ENCODE results near the gene GYS1.

The GYS1 gene

DNA sequence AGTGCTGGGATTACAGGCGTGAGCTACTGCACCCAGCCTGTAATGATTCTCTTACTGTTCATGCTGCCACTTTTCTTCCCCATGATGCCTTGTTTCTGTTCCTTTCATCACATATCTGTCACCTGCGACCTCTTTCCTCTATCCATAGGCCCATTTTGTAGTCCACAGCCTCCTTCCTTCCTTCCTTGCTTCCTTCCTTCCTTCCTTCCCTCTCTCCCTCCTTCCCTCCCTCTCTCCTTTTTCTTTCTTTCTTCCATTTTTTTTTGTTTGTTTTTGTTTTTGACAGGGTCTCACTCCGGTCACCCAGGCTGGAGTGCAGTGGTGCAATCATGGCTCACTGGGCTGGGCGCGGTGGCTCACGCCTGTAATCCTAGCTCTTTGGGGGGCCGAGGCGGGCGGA lies 4.2 kb downstream of the GYS1 start:
- no peak for DNase-seq (ENCODE audit: low spot score)

DNA sequence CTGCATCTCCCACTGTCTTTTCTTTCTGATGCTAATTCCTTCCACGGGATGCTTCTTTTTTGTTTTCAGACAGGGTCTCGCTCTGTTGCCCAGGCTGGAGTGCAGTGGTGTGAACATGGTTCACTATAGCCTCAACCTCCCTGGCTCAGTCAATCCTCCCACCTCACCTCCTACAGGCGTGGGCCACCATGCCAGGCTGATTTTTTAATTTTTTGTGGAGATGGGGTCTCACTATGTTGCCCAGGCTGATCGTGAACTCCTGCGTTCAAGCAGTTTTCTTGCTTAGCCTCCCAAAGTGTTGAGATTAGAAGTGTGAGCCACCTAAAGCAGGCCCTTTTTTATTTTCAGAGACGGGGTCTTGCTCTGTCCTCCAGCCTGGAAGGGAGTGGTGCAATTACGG lies 4.8 kb downstream of the GYS1 start:
- DNase-seq (ENCODE audit: low spot score) = no peak

DNA sequence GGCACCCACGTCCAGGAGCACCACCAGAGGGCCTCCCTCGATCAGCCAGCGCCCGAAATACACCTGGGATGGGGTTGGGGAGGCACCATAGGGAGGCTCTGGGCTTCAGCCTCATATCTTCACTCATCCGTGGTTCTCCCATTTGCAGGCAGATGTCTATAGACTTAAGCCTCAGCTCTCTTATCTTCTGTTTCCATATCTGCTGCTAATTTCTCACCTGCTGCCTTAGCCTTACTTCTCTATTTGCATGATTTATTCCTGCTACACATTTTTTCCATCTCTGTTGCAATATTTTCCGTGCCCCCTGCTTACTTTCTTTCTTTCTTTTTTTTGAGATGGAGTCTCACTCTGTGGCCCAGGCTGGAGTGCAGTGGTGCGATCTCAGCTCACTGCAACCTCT lies 5.8 kb downstream of the GYS1 start:
- DNase-seq (ENCODE audit: low spot score) = no peak

DNA sequence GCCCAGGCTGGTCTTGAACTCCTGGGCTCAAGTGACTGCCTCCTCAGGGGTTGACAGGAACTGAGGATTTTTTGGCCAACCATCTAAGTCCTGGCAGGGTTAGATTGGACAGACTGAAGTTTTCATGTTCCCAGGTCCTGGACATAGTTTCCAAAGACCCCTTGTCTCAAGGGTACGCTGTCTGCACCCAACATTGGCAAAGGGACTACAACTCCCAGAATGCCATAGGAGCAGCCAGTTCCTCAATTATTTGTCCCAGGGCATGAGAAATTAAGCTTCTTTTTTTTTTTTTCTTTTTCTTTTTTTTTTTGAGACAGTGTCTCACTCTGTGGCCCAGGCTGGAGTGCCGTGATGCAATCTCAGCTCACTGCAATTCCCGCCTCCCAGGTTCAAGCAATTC lies 6.9 kb downstream of the GYS1 start:
- DNase-seq (ENCODE audit: low spot score) = no peak

DNA sequence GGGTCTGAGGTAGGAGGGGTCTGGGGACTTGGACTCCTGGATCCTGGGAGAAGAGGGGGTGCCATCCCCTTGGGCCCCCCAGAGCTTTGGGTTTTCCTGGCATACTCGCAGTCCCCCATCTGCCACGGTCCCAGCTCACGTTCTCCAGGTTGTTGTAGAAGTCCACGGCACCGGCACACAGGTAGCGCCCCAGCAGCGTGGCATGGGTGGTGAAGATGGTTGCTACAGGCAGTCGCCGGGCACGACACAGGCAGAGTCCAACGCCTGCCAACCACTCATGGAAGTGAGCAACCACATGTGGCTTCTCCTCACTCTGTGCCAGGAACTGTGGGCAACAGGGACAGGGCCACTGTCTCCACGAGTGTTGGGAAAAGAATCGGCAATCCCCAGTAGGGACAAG lies 7.4 kb downstream of the GYS1 start:
- DNase-seq (ENCODE audit: low spot score) = no peak

DNA sequence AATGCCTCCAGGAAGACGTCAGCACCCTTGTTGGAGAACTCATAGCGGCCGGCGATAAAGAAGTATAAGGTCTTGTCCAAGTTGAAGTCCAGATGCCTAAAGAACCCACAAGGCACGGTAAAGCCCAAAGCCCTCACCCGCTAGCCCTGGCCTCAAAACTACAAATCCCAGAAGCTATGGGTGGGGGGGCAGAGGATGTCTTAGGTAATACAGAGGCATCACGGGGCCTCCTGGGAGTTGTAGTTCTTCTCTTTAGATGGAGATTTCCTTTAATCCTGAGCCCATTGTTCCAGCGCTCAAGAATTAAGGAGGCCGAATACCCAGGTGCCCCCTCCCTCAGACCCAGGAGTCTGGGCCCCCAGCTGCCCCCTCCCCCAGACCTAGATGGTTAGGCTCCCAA lies 10.8 kb downstream of the GYS1 start:
- DNase-seq (ENCODE audit: low spot score) = no peak

DNA sequence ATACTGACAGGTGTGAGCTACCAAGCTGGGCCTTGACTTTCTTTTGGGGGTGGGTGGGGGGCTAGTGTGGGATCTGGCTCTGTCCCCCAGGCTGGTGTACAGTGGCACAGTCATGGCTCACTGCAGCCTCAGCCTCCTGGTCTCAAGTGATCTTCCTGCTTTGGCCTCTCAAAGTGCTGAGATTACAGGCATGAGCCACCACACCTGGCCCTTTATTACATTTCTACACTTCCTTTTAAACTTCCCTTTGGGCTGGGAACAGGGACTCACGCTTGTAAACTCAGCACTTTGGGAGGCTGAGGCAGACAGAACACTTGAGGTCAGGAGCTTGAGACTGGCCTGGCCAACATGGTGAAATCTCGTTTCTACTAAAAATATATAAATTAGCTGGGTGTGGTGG lies 16.0 kb downstream of the GYS1 start:
- DNase-seq (ENCODE audit: low spot score) = no peak

DNA sequence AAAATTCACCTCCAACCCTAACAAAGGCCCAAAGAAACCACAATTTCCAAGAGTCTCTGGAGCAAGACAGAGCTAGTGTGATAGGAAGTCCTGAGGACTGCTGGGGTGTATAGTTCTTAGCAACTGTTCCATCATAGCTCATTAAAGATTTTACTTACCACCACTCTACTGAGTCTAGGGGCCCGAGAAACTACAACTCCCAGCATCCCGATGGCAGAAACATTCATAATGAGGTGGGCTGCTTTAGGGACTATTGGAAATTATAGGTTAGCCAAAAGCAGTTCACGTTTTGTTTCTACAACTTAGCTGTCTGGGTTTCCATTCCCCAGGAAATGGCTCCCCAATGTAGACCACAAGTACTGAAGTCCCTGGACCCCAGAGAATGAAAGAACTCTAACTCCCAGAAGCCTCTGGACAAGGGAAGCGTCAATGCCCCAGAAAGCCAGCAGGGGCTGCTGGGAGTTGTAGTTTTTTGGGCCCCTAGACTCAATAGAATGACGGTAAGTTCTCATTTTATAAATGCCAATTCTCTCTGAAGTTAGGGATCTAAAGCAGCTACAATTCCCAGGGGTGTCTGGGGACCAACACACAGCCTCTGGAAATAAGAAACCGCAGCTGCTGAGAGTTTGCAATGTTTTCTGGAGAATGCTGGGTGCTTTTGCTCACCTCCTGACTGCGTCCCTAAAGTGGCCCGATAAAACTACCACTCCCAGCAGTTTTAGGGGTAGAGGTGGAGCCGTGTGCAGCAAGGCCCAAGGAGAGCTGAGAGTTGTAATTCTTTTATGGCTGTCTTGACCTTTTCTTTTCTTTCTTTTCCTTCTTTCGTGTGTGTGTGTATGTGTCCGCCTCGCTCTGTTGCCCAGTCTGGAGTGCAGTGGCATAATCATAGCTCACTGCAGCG lies 16.9 kb downstream of the GYS1 start:
- no peak for DNase-seq (ENCODE audit: low spot score)

DNA sequence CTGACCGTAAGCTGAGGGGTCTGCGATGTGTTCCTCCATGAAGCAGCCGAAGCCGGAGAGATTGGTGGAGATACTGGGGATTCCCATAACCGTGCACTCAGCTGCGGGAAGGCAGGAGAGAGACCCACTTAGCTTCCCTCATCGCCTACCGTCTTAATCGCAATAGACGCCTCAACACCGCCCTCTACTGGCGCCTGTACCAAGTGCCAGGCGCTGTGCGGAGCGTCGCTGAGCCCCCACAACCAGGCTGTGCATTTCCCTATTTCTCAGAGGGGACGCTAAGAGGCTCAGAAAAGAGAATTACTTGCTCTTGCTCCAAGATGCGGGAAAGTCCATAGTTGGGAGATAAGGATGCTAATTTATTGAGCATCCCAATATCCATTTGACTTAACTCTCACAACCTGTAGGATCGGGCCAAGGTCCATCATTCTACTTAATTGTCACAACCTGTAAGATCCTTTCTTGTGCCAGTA lies 22.1 kb downstream of the GYS1 start:
- peak; percentile 81 for DNase-seq (ENCODE audit: low spot score)

DNA sequence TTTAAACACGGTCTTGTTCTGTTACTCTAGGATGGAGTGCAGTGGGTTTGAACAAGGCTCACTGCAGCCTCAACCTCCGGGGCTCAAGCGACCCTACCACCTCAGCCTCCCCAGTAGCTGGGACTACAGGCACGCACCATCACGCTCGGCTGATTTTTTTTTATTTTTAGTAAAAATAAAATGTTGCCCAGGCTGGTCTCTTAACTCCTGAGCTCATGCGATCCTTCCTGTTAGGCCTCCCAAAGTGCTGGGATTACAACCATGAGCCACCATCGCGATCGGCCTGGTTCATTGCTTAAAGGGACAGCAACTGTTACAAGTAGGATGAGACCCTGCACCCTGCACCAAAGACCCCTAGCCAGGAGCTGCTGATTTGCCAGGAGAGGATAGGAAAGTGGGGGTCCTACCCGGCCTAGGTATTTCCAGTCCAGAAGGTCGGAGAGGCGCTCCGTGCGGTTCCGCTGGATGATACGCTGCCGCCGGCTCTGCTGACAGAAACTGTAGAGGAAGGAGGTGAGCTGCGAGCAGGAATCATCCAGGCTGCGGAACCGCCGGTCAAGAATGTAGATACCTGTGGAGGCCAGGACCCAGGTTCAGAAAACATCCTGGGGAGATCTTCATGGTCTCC lies 22.9 kb downstream of the GYS1 start:
- no peak for DNase-seq (ENCODE audit: low spot score)

DNA sequence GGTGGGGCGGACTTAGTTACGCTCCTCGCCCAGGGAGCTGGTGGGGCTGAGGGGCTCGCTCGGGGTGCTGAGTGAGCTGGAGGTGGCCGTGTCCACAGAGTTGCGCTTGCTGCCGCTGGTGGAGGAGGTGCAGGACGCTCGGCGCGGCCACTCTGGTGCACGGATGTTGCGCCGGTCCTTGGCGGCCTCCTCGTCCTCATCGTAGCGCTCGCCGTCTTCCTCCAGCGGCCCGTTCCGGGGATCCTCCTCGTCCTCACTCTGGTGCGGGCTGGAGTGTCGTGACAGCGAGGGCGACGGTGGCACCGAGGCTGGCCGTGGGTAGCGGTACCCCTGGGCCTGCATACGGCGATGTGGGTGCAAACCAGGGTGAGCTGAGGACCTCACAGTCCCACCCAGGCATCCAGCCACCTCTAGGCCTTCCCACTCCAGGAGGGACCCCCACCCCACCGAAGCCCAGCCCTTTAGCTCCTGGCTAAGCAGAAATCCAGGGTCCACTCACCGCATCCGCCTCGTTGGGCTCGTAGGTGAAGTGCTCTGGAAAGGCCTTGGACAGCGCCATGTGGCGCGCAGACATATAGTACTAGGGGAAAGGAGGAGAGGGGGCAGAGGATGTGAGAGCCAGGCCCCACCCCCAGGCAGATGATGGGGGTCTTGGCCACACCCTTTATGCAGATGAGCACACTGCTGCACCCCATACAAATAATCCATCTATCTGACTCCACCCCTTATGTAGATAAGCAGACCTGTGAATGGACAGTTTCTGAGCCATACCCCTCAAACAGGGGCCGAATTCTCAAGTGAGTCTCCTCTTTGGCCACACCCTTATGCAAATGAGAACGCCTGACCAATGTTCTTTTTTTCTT lies 23.6 kb downstream of the GYS1 start:
- no peak for DNase-seq (ENCODE audit: low spot score)

DNA sequence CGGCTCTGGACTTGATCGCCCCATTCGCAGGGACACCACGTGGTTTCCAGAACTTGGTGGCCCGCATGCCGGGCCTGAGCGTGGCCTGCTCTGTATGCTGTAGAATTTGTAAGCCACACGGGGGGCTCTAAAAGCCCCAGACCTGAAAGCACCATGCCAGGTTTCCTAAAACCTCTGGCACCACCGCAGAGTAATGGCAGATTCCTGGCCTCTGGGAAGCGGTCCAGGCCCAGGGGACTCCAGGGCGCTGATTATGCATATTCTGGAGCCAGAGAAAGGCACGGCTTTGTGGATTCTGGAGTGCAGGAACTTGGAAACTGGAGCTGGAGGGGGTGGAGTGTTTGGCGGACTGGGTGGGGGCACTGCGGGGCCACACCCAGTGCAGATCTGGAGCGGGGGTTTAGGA lies 24.3 kb downstream of the GYS1 start:
- no peak for DNase-seq (ENCODE audit: low spot score)

DNA sequence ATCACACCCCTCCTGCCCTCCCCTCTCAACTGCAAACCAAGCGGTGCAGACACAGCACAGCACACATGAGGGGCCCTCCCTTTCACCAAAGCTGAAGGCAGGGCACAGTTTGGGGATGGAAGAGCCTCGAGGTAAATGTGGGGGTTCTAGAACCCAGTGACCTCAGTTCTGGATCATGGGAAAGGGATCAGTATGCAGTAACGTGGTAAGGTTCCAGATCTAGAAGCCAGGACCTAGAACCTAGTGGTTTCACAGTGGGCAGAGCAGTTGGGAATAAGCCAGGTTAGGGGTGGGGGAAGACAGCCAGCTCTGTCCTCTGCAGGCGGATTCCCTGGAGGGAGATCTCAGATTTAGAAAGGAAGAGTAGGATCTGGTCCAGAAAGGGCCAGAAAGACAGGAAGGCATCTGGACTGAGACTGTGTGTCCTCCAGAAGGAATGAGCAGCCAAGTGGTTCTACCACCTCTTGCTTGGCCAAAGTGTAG lies 24.9 kb downstream of the GYS1 start:
- no peak for DNase-seq (ENCODE audit: low spot score)

DNA sequence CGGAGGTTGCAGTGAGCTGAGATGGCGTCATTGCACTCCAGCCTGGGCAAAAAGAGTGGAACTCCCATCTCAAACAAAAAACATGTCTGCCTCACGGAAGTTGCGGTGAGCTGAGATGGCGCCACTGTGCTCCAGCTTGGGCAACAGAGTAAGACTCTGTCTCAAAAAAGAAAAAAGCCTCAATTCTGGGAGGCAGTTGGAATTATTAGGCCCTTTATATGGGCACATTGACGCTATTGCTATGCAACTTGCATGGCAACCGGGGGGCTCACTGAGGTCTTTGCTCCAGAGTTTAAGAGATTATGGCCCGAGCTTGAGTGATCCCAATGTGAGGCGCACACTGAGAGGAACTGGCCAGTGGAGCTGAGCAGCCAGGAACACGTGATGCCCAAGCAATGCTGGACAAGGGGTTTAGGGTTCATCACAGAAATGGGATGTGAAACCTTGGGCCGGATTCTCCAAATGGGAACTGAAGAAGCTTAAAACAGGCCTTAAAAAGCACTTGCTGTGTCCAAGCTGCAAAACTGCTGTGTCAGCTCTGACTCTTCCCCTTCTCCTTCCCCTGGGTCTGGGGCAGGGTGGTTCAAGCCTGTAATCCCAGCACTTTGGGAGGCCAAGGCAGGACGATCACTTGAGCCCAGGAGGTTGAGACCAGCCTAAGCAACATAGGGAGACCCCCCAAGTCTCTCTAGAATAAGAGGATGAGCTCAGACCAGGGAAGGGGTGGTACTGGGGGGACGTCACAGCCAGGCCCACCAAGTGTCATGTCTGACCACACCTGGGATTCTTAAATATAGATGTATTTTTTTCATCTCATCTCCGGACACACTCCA lies 25.5 kb downstream of the GYS1 start:
- no peak for DNase-seq (ENCODE audit: low spot score)

DNA sequence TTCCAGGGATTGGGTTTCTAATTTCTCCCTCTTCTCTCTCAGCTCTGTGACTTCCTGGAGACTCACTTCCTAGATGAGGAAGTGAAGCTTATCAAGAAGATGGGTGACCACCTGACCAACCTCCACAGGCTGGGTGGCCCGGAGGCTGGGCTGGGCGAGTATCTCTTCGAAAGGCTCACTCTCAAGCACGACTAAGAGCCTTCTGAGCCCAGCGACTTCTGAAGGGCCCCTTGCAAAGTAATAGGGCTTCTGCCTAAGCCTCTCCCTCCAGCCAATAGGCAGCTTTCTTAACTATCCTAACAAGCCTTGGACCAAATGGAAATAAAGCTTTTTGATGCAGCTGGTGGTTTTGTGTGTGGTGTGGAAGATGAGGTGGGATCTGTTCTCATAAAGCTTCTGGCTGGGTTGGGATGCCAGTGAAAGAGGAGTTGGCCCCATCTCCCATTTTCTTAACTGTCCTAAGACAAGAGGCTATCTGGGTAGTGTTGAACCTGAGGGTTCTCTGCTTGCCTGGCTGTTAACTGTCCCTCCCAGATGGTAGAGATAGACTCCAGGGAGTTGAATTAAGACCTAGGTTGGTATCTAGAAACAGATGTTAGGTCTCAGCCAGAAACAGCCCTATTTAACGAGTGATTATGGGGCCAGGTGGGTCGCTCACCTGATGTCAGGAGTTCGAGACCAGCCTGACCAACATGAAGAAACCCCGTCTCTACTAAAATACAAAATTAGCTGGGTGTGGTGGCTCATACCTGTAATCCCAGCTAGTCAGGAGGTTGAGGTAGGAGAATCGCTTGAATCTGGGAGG lies 26.4 kb downstream of the GYS1 start:
- no peak for DNase-seq (ENCODE audit: low spot score)

DNA sequence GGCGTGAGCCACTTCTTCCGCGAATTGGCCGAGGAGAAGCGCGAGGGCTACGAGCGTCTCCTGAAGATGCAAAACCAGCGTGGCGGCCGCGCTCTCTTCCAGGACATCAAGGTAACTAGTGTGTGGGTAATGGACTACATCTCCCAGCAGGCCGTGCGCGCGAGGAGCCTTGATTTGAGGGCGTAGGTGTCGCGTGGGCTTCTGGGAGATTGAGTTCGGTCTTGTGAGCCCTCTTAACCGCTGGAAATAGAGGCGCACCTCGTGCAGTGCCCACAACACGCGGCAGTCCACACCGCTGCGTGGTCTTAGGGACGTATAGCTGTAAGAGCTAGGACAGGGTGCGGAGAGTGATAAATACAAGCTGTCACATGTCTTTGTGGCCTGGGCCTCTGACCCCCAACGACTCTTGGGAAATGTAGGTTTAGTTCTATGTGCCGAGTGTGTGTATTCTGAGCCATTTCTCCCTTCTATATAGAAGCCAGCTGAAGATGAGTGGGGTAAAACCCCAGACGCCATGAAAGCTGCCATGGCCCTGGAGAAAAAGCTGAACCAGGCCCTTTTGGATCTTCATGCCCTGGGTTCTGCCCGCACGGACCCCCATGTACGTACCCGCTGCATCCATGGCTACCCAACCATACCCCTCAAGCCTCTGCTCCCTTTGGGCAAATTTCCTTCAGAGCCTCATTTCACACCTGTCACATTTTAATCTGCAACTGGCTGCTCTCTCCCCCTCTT lies 27.1 kb downstream of the GYS1 start:
- peak; percentile 69 for DNase-seq (ENCODE audit: low spot score)

DNA sequence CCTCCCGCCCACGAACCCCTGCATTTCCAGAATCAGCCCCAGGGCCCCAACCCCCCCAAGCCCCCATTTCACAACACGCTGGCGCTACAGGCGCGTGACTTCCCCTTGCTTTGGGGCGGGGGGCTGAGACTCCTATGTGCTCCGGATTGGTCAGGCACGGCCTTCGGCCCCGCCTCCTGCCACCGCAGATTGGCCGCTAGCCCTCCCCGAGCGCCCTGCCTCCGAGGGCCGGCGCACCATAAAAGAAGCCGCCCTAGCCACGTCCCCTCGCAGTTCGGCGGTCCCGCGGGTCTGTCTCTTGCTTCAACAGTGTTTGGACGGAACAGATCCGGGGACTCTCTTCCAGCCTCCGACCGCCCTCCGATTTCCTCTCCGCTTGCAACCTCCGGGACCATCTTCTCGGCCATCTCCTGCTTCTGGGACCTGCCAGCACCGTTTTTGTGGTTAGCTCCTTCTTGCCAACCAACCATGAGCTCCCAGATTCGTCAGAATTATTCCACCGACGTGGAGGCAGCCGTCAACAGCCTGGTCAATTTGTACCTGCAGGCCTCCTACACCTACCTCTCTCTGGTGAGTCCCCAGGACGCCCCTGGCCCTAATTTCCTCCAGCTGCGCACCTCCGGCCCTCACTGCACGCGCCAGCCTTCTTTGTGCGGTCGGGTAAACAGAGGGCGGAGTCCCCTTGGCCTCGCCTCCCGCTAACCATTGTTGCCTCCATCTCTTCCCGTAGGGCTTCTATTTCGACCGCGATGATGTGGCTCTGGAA lies 27.9 kb downstream of the GYS1 start, which contains the start of gene FTL:
TSS of gene FTL (plus strand) at position 270 of the 766 bp plus-strand sequence. CDS start at position 469, 199 bp downstream.
- DNase-seq (ENCODE audit: low spot score) = peak; percentile 84

DNA sequence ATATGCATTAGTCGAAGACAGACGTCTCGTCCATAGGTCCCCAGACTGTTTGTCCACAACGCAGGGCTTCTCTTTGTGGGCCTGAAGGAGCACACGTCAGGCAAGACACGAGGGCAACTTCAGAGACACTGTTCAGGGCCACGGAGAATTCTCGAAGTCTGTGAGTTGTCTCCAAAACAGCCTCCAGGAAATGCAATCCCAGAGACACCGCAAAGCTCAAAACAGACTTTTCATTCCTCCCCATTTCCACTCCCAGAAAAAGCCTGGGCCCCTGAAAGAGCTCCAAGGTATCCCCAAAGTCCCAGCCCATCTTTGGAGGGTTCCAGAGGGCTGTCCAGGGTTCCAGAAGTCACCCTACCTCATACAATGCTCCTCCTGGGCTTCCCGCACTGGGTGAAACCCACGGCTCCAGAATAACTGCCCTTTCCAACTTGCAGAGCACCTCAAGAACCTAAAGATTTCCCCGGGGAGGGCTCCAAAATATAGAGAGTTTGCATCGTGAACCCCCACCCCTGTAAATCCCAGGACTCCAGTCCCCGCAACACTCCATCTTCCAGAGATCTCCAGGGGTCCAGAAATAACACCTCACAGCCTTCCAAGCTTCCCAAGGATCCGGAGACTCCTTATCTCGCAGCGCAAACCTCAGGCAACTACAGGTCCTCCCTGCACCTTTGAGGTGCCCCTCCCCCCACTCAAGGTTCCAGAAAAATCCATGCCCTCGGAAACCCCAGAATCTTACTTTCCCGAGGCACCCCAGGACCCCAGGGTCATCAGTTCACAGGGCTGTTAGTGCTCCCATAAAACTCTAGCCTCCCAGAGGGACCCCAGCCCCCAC lies 28.7 kb downstream of the GYS1 start:
- DNase-seq (ENCODE audit: low spot score) = no peak

All from kidney capillary endothelial cell (primary cell).